Retinal pigment epithelial cell (primary cell): Measurements from ENCODE around the gene DSP.

Experiments
- DNase-seq: peaks from one replicate; pipeline ENCODE4 v3.0.0-alpha.2; 2010; ENCODE audit warnings: low read depth
- H3K4me3 ChIP-seq: 2 replicates; pipeline ENCODE4 v1.5.1; 2011; ENCODE audit warnings: mild to moderate bottlenecking, low read length, control low read depth, moderate library complexity
- TF ChIP-seq, protein P1 (sequence below): conservative IDR thresholded peaks from 2 replicates; pipeline ENCODE4 v1.5.1; 2011; ENCODE audit warnings: low read depth, low read length, control low read depth, inconsistent platforms

DSP gene

GRCh38 chr6:7541175-7542064 is at the start of gene DSP:
TSS of gene DSP (plus strand) at chr6:7541671. CDS start at chr6:7541916, 245 bp downstream.
- TF ChIP-seq, protein P1, sequence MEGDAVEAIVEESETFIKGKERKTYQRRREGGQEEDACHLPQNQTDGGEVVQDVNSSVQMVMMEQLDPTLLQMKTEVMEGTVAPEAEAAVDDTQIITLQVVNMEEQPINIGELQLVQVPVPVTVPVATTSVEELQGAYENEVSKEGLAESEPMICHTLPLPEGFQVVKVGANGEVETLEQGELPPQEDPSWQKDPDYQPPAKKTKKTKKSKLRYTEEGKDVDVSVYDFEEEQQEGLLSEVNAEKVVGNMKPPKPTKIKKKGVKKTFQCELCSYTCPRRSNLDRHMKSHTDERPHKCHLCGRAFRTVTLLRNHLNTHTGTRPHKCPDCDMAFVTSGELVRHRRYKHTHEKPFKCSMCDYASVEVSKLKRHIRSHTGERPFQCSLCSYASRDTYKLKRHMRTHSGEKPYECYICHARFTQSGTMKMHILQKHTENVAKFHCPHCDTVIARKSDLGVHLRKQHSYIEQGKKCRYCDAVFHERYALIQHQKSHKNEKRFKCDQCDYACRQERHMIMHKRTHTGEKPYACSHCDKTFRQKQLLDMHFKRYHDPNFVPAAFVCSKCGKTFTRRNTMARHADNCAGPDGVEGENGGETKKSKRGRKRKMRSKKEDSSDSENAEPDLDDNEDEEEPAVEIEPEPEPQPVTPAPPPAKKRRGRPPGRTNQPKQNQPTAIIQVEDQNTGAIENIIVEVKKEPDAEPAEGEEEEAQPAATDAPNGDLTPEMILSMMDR = no peak
- no peak for DNase-seq
- H3K4me3 ChIP-seq = peak within 1 kb of the TSS; percentile 75

DNA sequence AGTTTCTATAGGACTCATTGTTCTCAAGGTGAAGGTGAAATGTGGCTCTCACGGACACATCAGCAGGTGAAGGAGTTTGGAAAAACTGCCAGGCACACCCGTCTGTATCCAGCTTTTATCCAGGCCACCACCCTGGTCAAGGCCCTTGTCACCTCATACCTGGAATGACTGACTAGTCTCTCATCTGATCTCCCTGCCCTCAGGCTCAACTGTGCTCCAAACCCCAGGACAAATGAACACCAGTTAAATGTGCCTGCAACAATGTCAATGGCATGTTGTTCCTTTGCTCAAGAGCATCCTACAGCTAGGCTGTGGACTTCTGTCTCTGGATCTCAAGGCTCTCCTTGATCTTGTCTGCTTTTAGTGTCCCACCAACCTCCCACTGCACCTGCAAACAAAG is 47.6 kb upstream of the DSP start:
- H3K4me3 ChIP-seq = no peak overlapping the region
- TF ChIP-seq, protein P1 = no peak
- DNase-seq = no peak

DNA sequence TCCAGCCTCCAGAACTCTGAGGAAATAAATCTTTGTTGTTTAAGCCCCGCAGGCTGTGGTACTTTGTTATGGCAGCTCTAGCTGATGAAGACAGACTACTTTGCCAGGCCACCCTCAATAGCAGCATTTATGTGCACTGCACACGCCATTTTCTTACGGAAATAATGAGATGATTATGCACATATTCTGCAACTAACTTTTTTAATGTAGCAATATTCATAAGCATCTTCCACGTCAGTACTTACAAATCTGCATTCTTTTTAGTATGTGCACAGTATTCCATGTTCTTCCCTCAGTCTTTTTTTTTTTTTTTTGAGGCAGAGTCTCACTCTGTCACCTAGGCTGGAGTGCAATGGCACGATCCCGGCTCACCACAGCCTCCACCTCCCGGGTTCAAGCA is 46.8 kb upstream of the DSP start:
- no peak overlapping the region for H3K4me3 ChIP-seq
- TF ChIP-seq, protein P1 = no peak
- DNase-seq = no peak

- TF ChIP-seq, protein P1 = no peak
- DNase-seq = no peak
- H3K4me3 ChIP-seq = no peak overlapping the region
These were observed 45.1 kb upstream of the DSP start for GRCh38 chr6:7496266-7496875.

DNA sequence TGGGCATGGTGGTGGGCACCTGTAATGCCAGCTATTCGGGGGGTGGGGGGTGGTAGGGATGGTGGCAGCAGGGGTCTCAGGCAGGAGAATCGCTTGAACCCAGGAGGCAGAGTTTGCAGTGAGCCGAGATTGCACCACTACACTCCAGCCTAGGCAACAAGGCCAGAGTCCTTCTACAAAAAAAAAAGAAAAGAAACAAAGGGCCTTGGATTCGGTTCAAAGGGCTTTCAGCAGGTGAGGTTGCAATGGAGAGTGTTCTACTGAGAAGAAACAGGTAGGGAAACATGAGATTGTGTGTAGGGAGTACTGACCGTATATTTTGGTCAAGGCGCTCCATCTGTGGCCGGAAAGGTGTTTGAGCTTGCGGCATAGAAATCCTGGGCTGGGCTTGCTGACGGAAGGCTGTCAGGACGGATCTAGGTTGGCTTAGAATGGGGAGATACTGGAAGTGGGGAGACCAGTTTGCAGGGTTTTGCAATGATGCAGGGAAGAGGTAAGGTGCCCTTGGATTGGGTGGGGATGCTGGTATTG is 40.7 kb upstream of the DSP start:
- no peak overlapping the region for H3K4me3 ChIP-seq
- DNase-seq = no peak
- TF ChIP-seq, protein P1 = no peak

DNA sequence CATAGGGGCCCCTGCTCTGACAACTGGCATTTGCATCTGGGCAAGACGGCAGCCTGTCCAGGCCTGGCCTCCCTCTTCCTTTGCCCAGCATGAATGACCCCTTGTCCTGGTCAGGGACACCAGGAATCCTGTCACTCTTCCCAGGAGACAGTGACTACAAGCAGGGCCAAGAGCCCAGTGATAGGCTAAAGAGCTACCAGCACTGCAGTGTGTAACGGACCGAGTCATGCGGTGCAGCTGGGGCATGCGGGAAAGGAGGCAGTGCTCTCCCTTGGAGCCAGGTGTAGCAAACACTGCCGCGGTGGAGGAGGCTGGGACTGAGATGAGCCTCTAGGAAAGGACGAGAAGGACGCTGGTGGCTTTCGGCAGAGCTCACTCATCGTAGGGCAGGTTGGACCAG is 38.7 kb upstream of the DSP start:
- no peak overlapping the region for H3K4me3 ChIP-seq
- TF ChIP-seq, protein P1 = no peak
- DNase-seq = no peak
